ENCODE data around the gene HIPK3.
A peak's percentile ranks its signal among the peaks of the same experiment; 100 is the strongest.

The HIPK3 gene

DNA sequence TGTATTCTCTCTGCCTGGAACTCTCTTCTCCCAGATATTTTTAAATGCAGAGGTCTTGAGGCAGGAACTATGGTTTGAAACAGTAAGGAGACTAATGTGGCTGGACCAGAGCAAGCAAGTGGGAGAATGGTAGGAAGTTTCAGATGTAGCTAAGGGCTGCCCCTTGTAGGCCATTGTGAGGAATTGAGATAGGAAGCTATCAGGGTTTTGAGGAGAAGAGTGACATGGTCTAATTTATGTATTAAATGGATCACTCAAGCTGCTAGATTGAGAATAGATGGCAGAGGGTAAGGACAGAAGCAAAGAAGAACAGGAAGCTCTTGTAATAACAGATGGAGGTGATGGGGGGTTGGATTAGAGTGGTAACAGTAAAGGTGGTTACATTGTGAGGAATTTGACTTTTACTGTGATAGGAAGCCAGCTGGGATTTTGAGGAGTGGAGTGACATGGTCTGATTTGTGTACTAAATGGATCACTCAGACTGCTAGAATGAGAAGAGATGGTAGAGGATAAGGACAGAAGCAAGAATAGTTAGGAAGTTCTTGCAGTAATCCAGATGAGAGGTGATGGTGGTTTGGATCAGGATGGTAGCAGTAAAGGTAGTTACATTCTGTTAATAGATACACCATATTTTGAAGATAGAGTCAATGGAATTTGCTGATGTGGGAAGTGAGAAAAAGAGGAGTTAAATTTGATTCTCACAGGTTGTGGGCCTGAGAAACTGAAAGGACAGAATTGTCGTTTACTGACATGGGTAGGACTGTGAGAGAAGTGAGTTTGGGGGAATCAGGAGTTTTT is 63.0 kb downstream of the HIPK3 start:
- Histone ChIP-seq H2AFZ (ENCODE audit: low read length) (no peak overlapping the region), H3K36me3 (ENCODE audit: insufficient read depth, low read length) (no peaks in the 10 kb centered on the region), H3K4me2 (ENCODE audit: low read depth, low read length, poor library complexity, severe bottlenecking) (no peak overlapping the region), H3K9me2 (replicated peaks; ENCODE audit: low read depth, low read length) (no peaks in the 10 kb centered on the region), H3K79me2 (ENCODE audit: insufficient read depth, low read length) (peaks cover 74% of the 10 kb centered on the region), H3K27me3 (ENCODE audit: insufficient read depth, low read length, poor library complexity, severe bottlenecking) (no peaks in the 10 kb centered on the region), H3K9me3 (ENCODE audit: insufficient read depth, low read depth, low read length) (no peaks in the 10 kb centered on the region), H3K9ac (ENCODE audit: low read depth, low read length, poor library complexity, severe bottlenecking) (no peak overlapping the region), H4K20me1 (ENCODE audit: insufficient read depth, low read length, poor library complexity, severe bottlenecking) (peaks cover 15% of the 10 kb centered on the region), H3F3A (ENCODE audit: low read depth) (no peaks in the 10 kb centered on the region), H3K4me3 (ENCODE audit: low read length, poor library complexity, severe bottlenecking) (no peak overlapping the region), H3K4me1 (ENCODE audit: insufficient read depth, low read length, poor library complexity, severe bottlenecking) (peaks cover 18% of the 10 kb centered on the region)
- TF ChIP-seq CTCF (conservative IDR thresholded peaks at IDR 0.05; ENCODE audit: low read length) (peak; percentile 35), EZH2phosphoT487 (IDR thresholded peaks at IDR 0.05; ENCODE audit: borderline replicate concordance) (no peak)

DNA sequence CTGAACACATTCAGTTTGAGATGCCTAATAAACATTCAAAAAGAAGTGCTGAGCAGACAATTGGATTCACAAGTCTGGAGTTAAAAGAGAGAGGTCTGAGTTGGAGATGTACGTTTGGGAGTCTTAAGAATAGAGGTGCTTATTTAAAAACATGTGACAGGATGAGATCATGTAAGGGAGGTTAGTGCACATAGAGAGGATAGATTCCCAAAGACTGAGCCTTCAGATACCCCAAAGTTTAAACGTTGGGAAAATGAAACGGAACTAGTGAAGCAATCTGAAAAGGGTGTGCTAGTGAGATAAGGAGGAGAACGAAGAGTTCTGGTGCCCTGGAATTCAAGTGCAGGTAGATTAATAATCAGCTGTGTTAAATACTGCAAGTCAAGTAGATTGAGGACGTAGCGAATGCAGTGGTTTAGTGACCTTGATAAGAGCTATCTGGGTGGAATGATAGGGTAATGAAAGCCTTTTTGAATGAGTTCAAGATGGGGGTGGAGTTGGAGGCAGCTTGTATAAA is 63.7 kb downstream of the HIPK3 start:
- Histone ChIP-seq H3K79me2 (ENCODE audit: insufficient read depth, low read length) (peaks cover 70% of the 10 kb centered on the region), H4K20me1 (ENCODE audit: insufficient read depth, low read length, poor library complexity, severe bottlenecking) (peaks cover 15% of the 10 kb centered on the region), H2AFZ (ENCODE audit: low read length) (no peak overlapping the region)

DNA sequence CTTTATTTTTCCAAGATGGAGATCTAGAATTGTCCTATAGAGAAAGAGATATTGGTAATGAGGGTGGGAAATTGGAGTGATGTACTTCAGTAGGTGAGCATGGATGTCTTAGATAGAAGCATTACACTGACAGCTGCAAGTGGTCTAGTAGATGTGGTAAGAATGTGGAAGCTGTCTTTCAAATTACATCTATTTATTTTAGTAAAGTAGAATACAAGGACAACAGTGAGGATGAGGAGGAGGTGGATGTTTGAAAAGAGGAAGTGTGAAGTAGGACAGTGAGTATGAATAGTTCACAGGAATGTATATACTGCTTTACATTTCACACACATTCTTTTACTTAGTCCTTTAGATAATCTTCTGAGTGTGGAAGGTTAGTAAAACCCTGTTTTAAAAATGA is 64.2 kb downstream of the HIPK3 start:
- Histone ChIP-seq H4K20me1 (ENCODE audit: insufficient read depth, low read length, poor library complexity, severe bottlenecking) (peaks cover 15% of the 10 kb centered on the region), H3K4me3 (ENCODE audit: low read length, poor library complexity, severe bottlenecking) (no peak overlapping the region), H3K9ac (ENCODE audit: low read depth, low read length, poor library complexity, severe bottlenecking) (no peak overlapping the region), H3K4me2 (ENCODE audit: low read depth, low read length, poor library complexity, severe bottlenecking) (no peak overlapping the region), H3K79me2 (ENCODE audit: insufficient read depth, low read length) (peaks cover 70% of the 10 kb centered on the region), H3K27me3 (ENCODE audit: insufficient read depth, low read length, poor library complexity, severe bottlenecking) (no peaks in the 10 kb centered on the region), H3K9me2 (replicated peaks; ENCODE audit: low read depth, low read length) (no peaks in the 10 kb centered on the region), H3K36me3 (ENCODE audit: insufficient read depth, low read length) (no peaks in the 10 kb centered on the region), H2AFZ (ENCODE audit: low read length) (no peak overlapping the region), H3K9me3 (ENCODE audit: insufficient read depth, low read depth, low read length) (no peaks in the 10 kb centered on the region), H3K4me1 (ENCODE audit: insufficient read depth, low read length, poor library complexity, severe bottlenecking) (peaks cover 18% of the 10 kb centered on the region), H3F3A (ENCODE audit: low read depth) (no peaks in the 10 kb centered on the region)
- TF ChIP-seq EZH2phosphoT487 (IDR thresholded peaks at IDR 0.05; ENCODE audit: borderline replicate concordance) (no peak), CTCF (conservative IDR thresholded peaks at IDR 0.05; ENCODE audit: low read length) (no peak)

More for the DNA sequence above, 63.7 kb downstream of the HIPK3 start:
- H3K4me3 ChIP-seq (ENCODE audit: low read length, poor library complexity, severe bottlenecking): no peak overlapping the region
- H3K9me2 ChIP-seq (replicated peaks; ENCODE audit: low read depth, low read length): no peaks in the 10 kb centered on the region
- H3K9me3 ChIP-seq (ENCODE audit: insufficient read depth, low read depth, low read length): no peaks in the 10 kb centered on the region
- no peaks in the 10 kb centered on the region for H3K36me3 ChIP-seq (ENCODE audit: insufficient read depth, low read length)
- H3K4me1 ChIP-seq (ENCODE audit: insufficient read depth, low read length, poor library complexity, severe bottlenecking): peaks cover 18% of the 10 kb centered on the region
- no peak overlapping the region for H3K4me2 ChIP-seq (ENCODE audit: low read depth, low read length, poor library complexity, severe bottlenecking)
- no peaks in the 10 kb centered on the region for H3F3A ChIP-seq (ENCODE audit: low read depth)
- TF ChIP-seq CTCF (conservative IDR thresholded peaks at IDR 0.05; ENCODE audit: low read length) (no peak), EZH2phosphoT487 (IDR thresholded peaks at IDR 0.05; ENCODE audit: borderline replicate concordance) (no peak)
- no peaks in the 10 kb centered on the region for H3K27me3 ChIP-seq (ENCODE audit: insufficient read depth, low read length, poor library complexity, severe bottlenecking)
- no peak overlapping the region for H3K9ac ChIP-seq (ENCODE audit: low read depth, low read length, poor library complexity, severe bottlenecking)

All from Loucy (cell line).